Stimulated activated CD4-positive, alpha-beta T cell treated with anti-CD3 and anti-CD28 coated beads, TNF-alpha, amount 100 ng/mL, for 48 hours (primary cell): ENCODE data around the gene PPHLN1.
"Not testable (repeated sequence)": the region's sequence is repeated elsewhere in the genome, so short reads cannot be mapped to it uniquely, and the experiment has no call there.

Source experiments
- DNase-seq, 3 donors: peaks; one replicate each; pipeline ENCODE4 v3.0.0-alpha.2; 2020; ENCODE audit warnings: low read depth in 3 of 3

PPHLN1 gene

DNA sequence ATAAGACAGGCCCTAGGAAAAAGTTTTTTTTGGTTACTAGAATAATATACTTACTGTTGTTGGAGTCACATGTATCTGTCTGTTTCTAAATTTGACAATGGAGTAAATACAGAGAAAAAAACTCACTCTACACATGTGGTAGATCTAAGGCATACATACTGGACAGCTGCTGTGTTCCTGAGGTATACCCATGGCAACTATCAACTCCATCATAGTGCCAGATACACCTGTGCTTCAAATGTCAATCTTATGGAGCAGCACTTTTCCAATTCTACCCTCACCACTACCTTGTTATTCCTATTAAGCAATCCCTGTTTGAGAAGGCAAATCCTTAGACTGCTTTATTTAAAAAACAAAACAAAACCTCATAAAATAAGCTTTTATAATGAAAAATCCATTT, 3.4 kb upstream of the PPHLN1 start:
- no peak for DNase-seq

- no peak for DNase-seq
Measured at GRCh38 chr12:42323856-42324255, 2.1 kb upstream of the PPHLN1 start.

DNA sequence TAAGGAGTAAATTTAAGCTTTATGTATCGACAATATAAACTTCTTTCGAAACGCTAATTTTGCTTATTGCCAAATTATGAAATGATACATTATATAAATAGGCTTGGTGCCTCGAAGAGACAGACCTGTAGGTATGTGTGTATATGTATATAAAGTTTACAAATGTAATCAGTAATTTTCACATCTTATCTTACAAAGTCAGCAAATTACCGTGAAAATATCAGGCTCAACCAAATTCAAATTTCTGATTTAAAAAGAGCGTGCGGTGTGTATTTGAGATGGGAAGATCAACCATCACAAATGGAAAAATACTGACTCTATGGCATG, 678 bp upstream of the PPHLN1 start:
- DNase-seq, result no peak

DNA sequence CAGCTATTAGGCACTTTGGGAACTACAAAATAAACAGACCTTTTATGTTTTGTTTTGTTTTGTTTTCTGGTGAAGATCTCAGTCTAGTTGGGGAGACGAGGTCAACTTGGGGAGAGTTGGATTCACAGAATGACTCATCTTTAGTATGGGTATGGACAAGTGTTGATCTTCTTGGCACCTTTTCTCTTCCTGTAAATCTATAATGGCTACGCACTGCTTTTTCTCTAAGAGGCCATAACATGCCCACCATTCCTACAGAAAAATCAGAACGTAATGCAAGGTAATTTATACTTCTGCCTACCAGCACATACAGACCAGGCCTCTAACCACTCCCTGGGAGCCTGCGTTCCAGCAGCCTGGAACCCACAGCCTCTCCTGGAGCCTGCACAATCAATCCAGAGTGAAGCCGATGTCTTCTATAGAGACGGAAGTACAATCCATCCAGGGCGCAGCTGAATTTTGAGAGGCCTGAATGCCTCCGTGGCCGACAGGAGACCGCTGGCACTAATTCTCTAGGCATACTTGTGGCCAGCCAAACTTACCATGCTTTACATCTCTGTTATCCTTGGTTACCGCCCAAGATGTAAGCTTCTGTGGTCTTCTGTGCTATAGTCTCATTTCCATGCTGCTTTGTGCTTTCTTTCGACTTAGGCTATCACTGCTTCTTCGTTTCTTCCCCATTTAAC, 717 bp downstream of the PPHLN1 start:
- DNase-seq, result no peak

DNA sequence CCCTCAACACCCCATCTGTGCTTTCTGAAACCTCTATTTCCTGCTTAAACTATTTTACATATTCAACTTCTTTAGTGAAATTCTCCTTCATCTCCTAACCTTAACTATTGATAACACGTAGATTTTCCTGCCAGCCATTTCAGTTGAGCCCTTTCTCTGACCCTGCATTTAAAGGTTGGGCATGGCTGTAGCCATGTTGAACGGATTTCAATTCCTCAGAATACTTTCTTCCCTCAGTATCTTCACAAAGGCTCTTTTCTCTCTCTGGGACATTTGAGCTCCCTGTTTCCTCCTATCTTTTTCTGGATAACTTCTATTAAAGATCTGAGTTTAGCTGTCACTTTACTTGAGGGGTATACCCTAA, 1.2 kb downstream of the PPHLN1 start:
- no peak for DNase-seq

DNA sequence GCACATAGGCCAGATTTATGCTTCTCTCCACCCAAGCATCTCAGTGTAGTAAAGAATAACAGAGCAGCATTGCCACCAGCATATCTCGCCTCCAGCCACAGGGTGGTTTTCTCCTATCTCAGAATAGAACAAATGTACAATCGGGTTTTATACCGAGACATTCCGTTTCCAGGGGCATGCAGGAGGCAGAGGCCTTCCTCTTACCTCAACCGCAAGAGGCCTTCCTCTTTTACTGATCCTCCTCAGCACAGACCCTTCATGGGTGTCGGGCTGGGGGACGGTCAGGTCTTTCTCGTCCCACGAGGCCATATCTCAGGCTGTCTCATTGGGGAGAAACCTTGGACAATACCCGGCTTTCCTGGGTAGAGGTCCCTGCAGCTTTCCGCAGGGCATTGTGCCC, 4.1 kb downstream of the PPHLN1 start:
- DNase-seq, result not testable (repeated sequence)

DNA sequence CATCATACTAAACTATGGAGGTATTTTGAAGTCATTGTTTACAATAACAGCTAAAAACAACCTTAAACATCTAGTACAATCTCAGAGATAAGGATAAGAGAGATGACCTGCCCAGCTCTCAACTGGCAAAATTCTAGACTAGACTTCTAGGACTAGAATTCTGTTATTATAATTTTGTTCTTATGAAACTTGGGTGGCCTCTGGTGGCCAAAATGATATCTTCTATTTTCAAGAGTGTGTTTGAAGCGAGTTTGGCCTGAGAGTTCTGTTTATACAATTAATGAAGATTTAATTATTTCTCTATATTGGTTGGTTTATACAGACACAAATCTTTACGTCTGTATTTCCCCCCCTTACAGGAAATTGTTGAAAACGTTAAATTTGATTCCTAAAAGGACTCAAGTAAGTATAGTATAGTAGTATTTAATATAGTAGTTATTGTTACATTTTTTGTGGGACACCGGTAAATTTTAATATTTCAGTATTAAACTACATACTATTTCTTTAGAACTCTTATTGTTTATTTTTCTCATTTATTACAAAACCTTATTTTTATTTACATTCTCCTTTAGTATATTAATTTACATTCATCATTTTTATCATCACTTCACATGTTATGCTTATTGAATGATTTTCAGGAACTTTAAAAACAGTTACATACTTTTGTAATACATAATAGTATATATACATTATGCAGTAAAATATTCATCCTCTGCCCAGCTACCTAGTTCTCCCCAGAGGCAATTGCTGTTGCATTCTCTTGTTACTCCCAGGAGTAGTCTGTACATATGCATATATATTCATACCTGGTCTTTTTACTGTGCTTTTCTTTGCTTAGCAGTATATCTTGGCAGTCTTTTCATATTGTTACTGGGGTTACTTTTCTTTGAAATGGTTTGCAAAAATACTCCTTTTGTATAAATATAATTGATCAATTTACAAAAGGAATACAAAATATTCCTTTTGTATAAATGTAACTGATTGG, 6.6 kb downstream of the PPHLN1 start:
- DNase-seq, result no peak

- no peak for DNase-seq
Measured at GRCh38 chr12:42336286-42336685, 10.3 kb downstream of the PPHLN1 start.

DNA sequence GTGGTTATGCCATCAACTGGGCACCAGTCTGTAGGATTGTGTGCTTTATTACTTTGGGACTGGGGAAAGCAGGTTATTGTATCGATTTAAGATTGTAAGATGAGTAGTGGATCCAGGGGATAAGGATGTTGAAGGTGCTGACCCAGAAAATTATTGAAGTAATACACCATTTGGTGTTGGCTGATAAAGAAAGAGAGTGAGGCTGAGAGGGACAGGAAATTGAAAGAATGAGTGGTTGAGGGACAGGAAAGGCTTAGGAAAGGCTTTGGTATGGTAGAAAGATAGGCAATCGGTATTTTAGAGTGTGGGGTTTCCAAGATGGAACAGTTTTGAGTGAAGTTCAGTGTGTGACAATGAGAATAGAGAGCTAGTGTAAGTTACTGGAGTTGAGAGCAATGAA, 12.3 kb downstream of the PPHLN1 start:
- DNase-seq, result no peak

- DNase-seq, result no peak
Measured at GRCh38 chr12:42342028-42342427, 16.1 kb downstream of the PPHLN1 start.

DNA sequence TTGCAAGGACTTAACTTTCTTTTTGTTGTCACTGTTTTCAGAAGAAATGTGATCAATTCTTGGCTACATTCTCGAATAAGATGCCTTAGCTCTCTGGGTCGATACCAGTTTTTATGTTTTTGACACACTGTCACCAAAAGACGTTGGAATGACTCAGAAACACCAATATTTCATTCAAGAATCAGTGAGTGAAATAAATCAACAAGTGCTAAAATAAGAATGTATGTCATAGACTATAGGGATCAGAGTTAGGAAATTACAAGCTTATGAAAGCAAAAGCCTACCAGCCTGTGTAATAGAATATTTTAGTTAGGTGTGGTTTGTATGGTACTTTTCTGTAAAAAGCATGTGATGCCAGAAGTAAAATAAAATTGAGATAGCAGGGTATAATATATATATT, 17.8 kb downstream of the PPHLN1 start:
- DNase-seq, result no peak

GRCh38 chr12:42346403-42347002, 20.5 kb downstream of the PPHLN1 start:
- no peak for DNase-seq

GRCh38 chr12:42349119-42350020, 23.4 kb downstream of the PPHLN1 start:
- DNase-seq, result not testable (repeated sequence)

DNA sequence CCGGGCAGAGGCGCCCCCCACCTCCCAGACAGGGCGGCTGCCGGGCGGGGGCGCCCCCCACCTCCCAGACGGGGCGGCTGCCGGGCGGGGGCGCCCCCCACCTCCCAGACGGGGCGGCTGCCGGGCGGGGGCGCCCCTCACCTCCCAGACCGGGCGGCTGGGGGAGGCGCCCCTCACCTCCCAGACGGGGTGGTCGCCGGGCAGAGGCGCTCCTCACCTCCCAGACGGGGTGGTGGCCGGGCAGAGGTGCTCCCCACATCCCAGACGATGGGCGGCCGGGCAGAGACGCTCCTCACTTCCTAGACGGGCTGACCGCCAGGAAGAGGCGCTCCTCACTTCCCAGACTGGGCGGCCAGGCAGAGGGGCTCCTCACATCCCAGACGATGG, 24.0 kb downstream of the PPHLN1 start:
- not testable (repeated sequence) for DNase-seq

- no peak for DNase-seq
Measured at GRCh38 chr12:42356344-42356743, 30.4 kb downstream of the PPHLN1 start.

DNA sequence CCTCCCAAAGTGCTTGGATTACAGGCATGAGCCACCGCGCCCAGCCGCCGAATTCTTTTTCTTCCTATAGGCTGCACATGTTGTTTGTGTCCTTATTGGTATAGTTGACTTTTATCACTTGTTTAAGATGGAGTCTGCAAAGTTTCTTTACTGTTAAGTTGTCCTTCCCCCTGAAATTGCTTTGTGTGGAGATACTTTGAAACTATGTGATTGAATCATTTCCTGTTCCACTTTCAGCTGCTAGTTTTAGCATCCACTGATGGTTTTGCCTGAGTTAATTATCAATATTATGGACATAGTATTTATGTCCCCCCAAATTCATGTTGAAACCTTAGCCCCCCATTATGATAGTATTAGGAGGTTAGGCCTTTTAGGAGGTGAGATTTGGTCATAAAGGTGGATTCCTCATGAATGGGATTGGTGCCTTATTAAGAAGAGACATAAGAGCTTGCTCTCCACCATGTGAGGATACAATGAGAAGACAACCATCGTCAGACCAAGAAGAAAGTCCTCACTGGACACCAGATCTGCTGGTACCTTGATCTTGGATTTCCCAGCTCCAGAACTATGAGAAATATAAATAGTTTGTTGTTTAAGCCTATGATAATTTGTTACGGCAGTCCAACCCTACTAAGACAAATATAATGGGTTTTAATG, 34.9 kb downstream of the PPHLN1 start:
- no peak for DNase-seq

- no peak for DNase-seq
Measured at GRCh38 chr12:42361909-42362646, 36.1 kb downstream of the PPHLN1 start.

GRCh38 chr12:42362647-42363260, 36.8 kb downstream of the PPHLN1 start:
- no peak for DNase-seq

DNA sequence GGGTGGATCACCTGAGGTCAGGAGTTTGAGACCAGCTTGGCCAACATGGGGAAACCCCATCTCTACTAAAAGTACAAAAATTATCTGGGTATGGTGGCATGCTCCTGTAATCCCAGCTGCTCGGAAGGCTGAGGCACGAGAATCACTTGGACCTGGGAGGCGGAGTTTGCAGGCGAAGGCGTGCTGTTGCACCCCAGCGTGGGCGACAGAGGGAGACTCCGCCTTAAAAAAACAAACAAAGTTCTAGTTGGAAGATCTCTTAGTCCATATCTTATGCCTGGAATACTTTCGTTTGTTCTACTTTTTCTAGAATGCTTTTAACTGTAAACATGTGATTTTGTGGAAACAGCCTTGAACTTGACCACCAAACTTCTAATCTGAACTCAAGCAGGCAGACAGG, 38.7 kb downstream of the PPHLN1 start:
- no peak for DNase-seq

GRCh38 chr12:42365486-42365885, 39.5 kb downstream of the PPHLN1 start:
- DNase-seq, result no peak
